GM12874 (cell line): Measurements from ENCODE around the gene TOR1AIP2.

Source experiments
- CTCF ChIP-seq: IDR thresholded peaks from 2 replicates; pipeline ENCODE4 v1.5.1; 2011; ENCODE audit warnings: low read depth, mild to moderate bottlenecking, control low read depth, low read length, moderate library complexity; ENCODE audit not compliant: insufficient read depth

TOR1AIP2 gene

GRCh38 chr1:179921981-179922872, 44.6 kb upstream of the TOR1AIP2 start:
- TF ChIP-seq CTCF, result no peak

- TF ChIP-seq CTCF, result no peak
Measured at GRCh38 chr1:179921472-179921871, 43.9 kb upstream of the TOR1AIP2 start.

- no peak for TF ChIP-seq CTCF
Measured at GRCh38 chr1:179917601-179918429, 40.2 kb upstream of the TOR1AIP2 start.

GRCh38 chr1:179911812-179912211, 34.2 kb upstream of the TOR1AIP2 start:
- no peak for TF ChIP-seq CTCF

- no peak for TF ChIP-seq CTCF
Measured at GRCh38 chr1:179910934-179911333, 33.3 kb upstream of the TOR1AIP2 start.

- TF ChIP-seq CTCF, result no peak
Measured at GRCh38 chr1:179889589-179889988, 12.0 kb upstream of the TOR1AIP2 start.

GRCh38 chr1:179888071-179888470, 10.5 kb upstream of the TOR1AIP2 start:
- no peak for TF ChIP-seq CTCF
